ENCODE data around the gene AK3. TPM values are rescaled to one million over a fixed set of nuclear protein-coding genes. Genes with fewer than 3 reads are reported as not detected.

AK3 gene
- total RNA-seq, 1 experiment from 2014 or later, result 41.5 TPM

DNA sequence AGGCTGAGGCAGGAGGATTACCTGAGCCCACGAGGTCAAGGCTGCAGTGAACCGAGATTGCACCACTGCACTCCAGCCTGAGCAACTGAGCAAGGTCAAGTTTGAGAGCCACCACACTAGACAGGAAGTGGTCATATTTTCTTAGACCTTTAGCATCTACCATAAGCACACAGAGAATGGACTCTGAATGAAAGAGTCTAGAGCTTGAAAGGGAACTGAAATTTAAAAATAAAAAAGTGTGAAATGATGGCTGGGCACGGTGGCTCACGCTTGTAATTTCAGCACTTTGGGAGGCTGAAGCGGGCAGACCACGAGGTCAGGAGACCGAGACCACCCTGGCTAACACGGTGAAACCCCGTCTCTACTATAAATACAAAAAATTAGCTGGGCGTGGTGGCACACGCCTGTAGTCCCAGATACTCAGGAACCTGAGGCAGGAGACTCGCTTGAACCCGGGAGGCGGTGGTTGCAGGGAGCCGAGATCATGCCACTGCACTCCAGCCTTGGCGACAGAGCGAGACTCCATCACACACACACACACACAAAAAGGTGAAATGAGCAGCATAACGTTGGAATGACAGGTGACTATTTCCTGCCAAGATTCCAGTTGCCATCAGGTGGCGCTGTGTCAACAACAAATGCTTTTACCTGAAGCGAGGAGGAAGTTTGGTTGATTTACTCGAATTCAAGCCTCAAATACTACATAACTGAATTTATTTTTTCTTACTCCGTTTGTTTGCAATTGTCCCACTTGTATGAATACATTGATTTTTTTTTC lies 21.3 kb upstream of the AK3 start:
- Histone ChIP-seq H3K4me1 (ENCODE audit: insufficient read depth, low read length) (no peaks in the 10 kb centered on the region; the same call in 1 of the 2 replicates), H3K4me2 (ENCODE audit: insufficient read depth, insufficient read length, low read length) (peak overlapping the region; percentile 65), H2AK5ac (ENCODE audit: insufficient read length, low read length) (no peak overlapping the region), H4K5ac (ENCODE audit: insufficient read length, low read depth, low read length) (no peak overlapping the region), H3K4ac (ENCODE audit: low read depth, low read length) (no peak overlapping the region), H2AFZ (ENCODE audit: low read length) (no peak overlapping the region), H3K79me2 (ENCODE audit: insufficient read depth, low read length) (no peaks in the 10 kb centered on the region), H3K9me3 (ENCODE audit: control insufficient read depth, low read depth, low read length) (no peaks in the 10 kb centered on the region), H3K9ac (ENCODE audit: extremely low read depth, insufficient read length, low read length) (no peak overlapping the region), H3K56ac (ENCODE audit: insufficient read length, low read depth, low read length) (no peak overlapping the region), H3K27ac (ENCODE audit: insufficient read length, low read depth, low read length) (no peak overlapping the region), H2BK5ac (ENCODE audit: insufficient read length, low read length) (no peak overlapping the region), H3K18ac (ENCODE audit: insufficient read length, low read depth, low read length) (no peak overlapping the region), H3K23me2 (ENCODE audit: insufficient read length, low read depth, low read length, poor library complexity, severe bottlenecking) (peaks cover 4% of the 10 kb centered on the region), H2BK15ac (ENCODE audit: low read depth, low read length) (no peak overlapping the region), H4K20me1 (ENCODE audit: control insufficient read depth, insufficient read depth, insufficient read length) (no peaks in the 10 kb centered on the region), H3K14ac (ENCODE audit: insufficient read depth, low read length) (0 out of 2 replicates have a peak overlapping the region, but pooled peaks have one; percentile 13), H2BK12ac (ENCODE audit: insufficient read length, low read depth, low read length) (no peak overlapping the region), H3K79me1 (ENCODE audit: insufficient read depth, low read depth, low read length, poor library complexity, severe bottlenecking) (no peaks in the 10 kb centered on the region), H2BK20ac (ENCODE audit: low read depth, low read length, poor library complexity, severe bottlenecking) (no peak overlapping the region), H4K8ac (replicated peaks; ENCODE audit: insufficient read length, low read depth, low read length) (no peak overlapping the region), H3K27me3 (ENCODE audit: insufficient read depth, low read length) (no peaks in the 10 kb centered on the region), H4K91ac (ENCODE audit: insufficient read length, low read depth, low read length) (no peak overlapping the region), H3K23ac (ENCODE audit: insufficient read length, low read depth, low read length) (no peak overlapping the region), H2BK120ac (ENCODE audit: low read depth, low read length, poor library complexity, severe bottlenecking) (no peak overlapping the region), H3T11ph (ENCODE audit: low read length) (no peak overlapping the region)
- peaks cover 1% of the 10 kb centered on the region for H3K27me3 Mint-ChIP-seq (ENCODE audit: low read depth)
- peak overlapping the region; percentile 22 to 30; a peak in 4 of 5 replicates for H3K4me3 Mint-ChIP-seq
- DNase-seq, result peak; percentile 75
- peaks cover 14 to 15% of the 10 kb centered on the region in 2 experiments for H3K4me1 Mint-ChIP-seq
- TF ChIP-seq CTCF (conservative IDR thresholded peaks at IDR 0.05), result peak; percentile 92
- no peaks in the 10 kb centered on the region for H3K36me3 Mint-ChIP-seq (ENCODE audit: insufficient read depth in 1 of 3, low read depth in 3 of 3)
- no CpG with 5 or more reads among the region's 22 CpGs for WGBS (ENCODE audit: extremely low coverage, insufficient read length, low lambda C conversion rate)
- no peaks in the 10 kb centered on the region for H3K9me3 Mint-ChIP-seq
- peak overlapping the region in 1 of 3 experiments; percentile 16; a peak in 1 of 7 replicates for H3K27ac Mint-ChIP-seq
